GM23338 (cell line): Measurements from ENCODE around the gene RSPH3. TPM values are rescaled to one million over a fixed set of nuclear protein-coding genes. Genes with fewer than 3 reads are reported as not detected.

ENCODE experiments used
- CREB1 ChIP-seq: fragments of 250-450 bp; sonication (Bioruptor Pico); IDR thresholded peaks from 2 replicates; pipeline ENCODE4 v1.5.0; 2020; ENCODE audit warnings: low read depth, mild to moderate bottlenecking, moderate library complexity
- ZNF114 ChIP-seq: fragments of 250-450 bp; sonication (Bioruptor Pico); IDR thresholded peaks from 2 replicates; pipeline ENCODE4 v1.5.0; 2020; ENCODE audit warnings: mild to moderate bottlenecking, moderate library complexity
- ZNF331 ChIP-seq: fragments of 250-450 bp; sonication (Bioruptor Pico); IDR thresholded peaks from 2 replicates; pipeline ENCODE4 v1.5.0; 2020; ENCODE audit warnings: low read depth, mild to moderate bottlenecking, moderate library complexity
- ZNF462 ChIP-seq: fragments of 250-450 bp; sonication (Bioruptor Pico); IDR thresholded peaks from 2 replicates; pipeline ENCODE4 v1.5.0; 2020; ENCODE audit warnings: mild to moderate bottlenecking, moderate library complexity
- polyA plus RNA-seq: library from polyadenylated mRNA; unstranded; fragments of >200 nt; fragmentation: Nextera tagmentation; extraction: Ambion mirVana; gene quantifications from 2 replicates; pipeline ENCODE4 v1.2.1, GENCODE V29; 2016
- total RNA-seq: library from RNA; depleted of rRNA; stranded (reverse); fragments of >200 nt; shearing (Covaris generic); gene quantifications from 2 replicates; pipeline ENCODE4 v1.2.3, GENCODE V29; 2014
- TF ChIP-seq, protein P1 (sequence below): IDR thresholded peaks from one replicate; pipeline ENCODE4 v1.6.1; 2018; ENCODE audit warnings: antibody characterized with exemption; ENCODE audit not compliant: unreplicated experiment

Gene RSPH3
- total and polyA plus RNA-seq, 2 experiments from 2014 or later, result 1.7 to 3.9 TPM

DNA sequence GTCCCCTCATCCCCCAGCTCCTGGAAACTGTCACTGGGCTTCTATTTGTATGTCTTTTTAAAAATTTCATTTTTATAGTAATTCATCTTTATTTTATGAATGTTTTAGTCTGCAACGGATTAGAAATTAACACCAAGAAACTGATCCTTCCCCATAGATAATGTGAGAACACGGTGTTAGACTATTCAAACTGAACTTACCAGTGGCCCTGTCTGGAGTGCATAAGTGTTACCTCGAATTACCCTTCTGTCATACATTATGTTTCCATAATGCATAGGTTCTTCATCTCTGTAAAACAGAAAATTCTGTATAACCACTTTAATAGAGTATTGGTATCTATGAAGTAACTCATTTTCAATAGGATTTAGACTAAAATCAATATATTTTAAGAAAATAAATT is 6.4 kb downstream of the RSPH3 start (continued):
- TF ChIP-seq, protein P1, sequence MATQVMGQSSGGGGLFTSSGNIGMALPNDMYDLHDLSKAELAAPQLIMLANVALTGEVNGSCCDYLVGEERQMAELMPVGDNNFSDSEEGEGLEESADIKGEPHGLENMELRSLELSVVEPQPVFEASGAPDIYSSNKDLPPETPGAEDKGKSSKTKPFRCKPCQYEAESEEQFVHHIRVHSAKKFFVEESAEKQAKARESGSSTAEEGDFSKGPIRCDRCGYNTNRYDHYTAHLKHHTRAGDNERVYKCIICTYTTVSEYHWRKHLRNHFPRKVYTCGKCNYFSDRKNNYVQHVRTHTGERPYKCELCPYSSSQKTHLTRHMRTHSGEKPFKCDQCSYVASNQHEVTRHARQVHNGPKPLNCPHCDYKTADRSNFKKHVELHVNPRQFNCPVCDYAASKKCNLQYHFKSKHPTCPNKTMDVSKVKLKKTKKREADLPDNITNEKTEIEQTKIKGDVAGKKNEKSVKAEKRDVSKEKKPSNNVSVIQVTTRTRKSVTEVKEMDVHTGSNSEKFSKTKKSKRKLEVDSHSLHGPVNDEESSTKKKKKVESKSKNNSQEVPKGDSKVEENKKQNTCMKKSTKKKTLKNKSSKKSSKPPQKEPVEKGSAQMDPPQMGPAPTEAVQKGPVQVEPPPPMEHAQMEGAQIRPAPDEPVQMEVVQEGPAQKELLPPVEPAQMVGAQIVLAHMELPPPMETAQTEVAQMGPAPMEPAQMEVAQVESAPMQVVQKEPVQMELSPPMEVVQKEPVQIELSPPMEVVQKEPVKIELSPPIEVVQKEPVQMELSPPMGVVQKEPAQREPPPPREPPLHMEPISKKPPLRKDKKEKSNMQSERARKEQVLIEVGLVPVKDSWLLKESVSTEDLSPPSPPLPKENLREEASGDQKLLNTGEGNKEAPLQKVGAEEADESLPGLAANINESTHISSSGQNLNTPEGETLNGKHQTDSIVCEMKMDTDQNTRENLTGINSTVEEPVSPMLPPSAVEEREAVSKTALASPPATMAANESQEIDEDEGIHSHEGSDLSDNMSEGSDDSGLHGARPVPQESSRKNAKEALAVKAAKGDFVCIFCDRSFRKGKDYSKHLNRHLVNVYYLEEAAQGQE, result no peak
- TF ChIP-seq ZNF114 (CRISPR knock-in tag) (no peak), ZNF462 (CRISPR knock-in tag) (no peak), ZNF331 (CRISPR knock-in tag) (no peak), CREB1 (no peak)
